HEK293T (cell line): ENCODE results near the gene OPCML.

Experiments used
- ARNT ChIP-seq: fragments of 450-650 bp; IDR thresholded peaks from 2 replicates; pipeline ENCODE4 v1.6.1; 2017; ENCODE audit warnings: mild to moderate bottlenecking
- FOXA1 ChIP-seq: fragments of 450-650 bp; IDR thresholded peaks from 2 replicates; pipeline ENCODE4 v1.6.1; 2016; ENCODE audit warnings: mild to moderate bottlenecking
- FOXM1 ChIP-seq: fragments of 450-650 bp; IDR thresholded peaks from 2 replicates; pipeline ENCODE4 v1.6.1; 2017; ENCODE audit warnings: mild to moderate bottlenecking, borderline replicate concordance
- HDGF ChIP-seq: fragments of 450-650 bp; IDR thresholded peaks from 2 replicates; pipeline ENCODE4 v1.6.1; 2017; ENCODE audit warnings: antibody characterized with exemption, borderline replicate concordance
- SP1 ChIP-seq: fragments of 450-650 bp; IDR thresholded peaks from 2 replicates; pipeline ENCODE4 v1.6.1; 2017

- no peak for TF ChIP-seq HDGF
- TF ChIP-seq FOXM1 = no peak
- TF ChIP-seq FOXA1 = no peak
- no peak for TF ChIP-seq SP1
- no peak for TF ChIP-seq ARNT
Observed at GRCh38 chr11:132535830-132536229, 996.5 kb downstream of the OPCML start.
